Activated CD4-positive, alpha-beta T cell treated with anti-CD3 and anti-CD28 coated beads for 36 hours (primary cell): ENCODE data around the gene NHS. TPM values are rescaled to one million over a fixed set of nuclear protein-coding genes. Genes with fewer than 3 reads are reported as not detected.

ENCODE experiments used
- ATAC-seq: fragments of 200-7000 bp; cut with Tn5 transposase; one replicate; pipeline ENCODE4 v1.10.0; 2021; ENCODE audit warnings: mild to moderate bottlenecking, moderate library complexity
- CTCF ChIA-PET: fragments of 350-600 bp; sonication (Branson Sonifier 250); formaldehyde crosslinking; loops from one replicate; lab custom pipeline; 2021; ENCODE audit warnings: antibody characterized with exemption; lab: Charles Lee
- POLR2A ChIA-PET: fragments of 350-600 bp; sonication (Branson Sonifier 250); formaldehyde crosslinking; loops from one replicate; lab custom pipeline; 2021; ENCODE audit warnings: antibody characterized with exemption, inconsistent platforms; lab: Charles Lee
- DNase-seq: peaks from one replicate; pipeline ENCODE4 v3.0.0-alpha.2; 2020
- H3K27ac Mint-ChIP-seq: one replicate; pipeline ENCODE4 v1.8.0; 2021; ENCODE audit warnings: mixed read lengths
- H3K27me3 Mint-ChIP-seq: one replicate; pipeline ENCODE4 v1.8.0; 2021; ENCODE audit warnings: mixed read lengths
- H3K36me3 Mint-ChIP-seq: one replicate; pipeline ENCODE4 v1.8.0; 2021; ENCODE audit warnings: low read depth, mixed read lengths
- H3K4me1 Mint-ChIP-seq: one replicate; pipeline ENCODE4 v1.8.0; 2021; ENCODE audit warnings: mixed read lengths
- H3K4me3 Mint-ChIP-seq: one replicate; pipeline ENCODE4 v1.8.0; 2021; ENCODE audit warnings: mild to moderate bottlenecking, moderate library complexity, mixed read lengths
- H3K9me3 Mint-ChIP-seq: one replicate; pipeline ENCODE4 v1.8.0; 2021; ENCODE audit warnings: low read depth, mixed read lengths
- intact Hi-C, 2 experiments: fragments of 100-400 bp; cut with DNase I in 1 of 2; cut with micrococcal nuclease in 1 of 2; formaldehyde crosslinking; loops; one replicate each; pipeline versions ENCODE4 v1.14.2 to v1.15.1; 2022 to 2024; cut with DNase I, micrococcal nuclease
- total RNA-seq, 2 experiments: library from RNA; stranded (reverse); gene quantifications; one replicate each; pipeline ENCODE4 v1.2.3, GENCODE V29; 2021

The NHS gene
- 10 to 100 TPM in 1 of 2 experiments, 1 to 10 TPM in 1; 6.7 to 10.2 TPM for total RNA-seq

GRCh38 chrX:17374619-17375366 is at the start of gene NHS:
Gene NHS (plus strand): TSS chrX:17375200. CDS start chrX:17375758, 558 bp downstream.
- Mint-ChIP-seq H3K9me3 (no peaks in the 10 kb centered on the region), H3K27ac (no peak within 1 kb of the TSS), H3K27me3 (peaks cover 29% of the 10 kb centered on the region), H3K4me3 (peak within 1 kb of the TSS; percentile 43), H3K36me3 (no peaks in the 10 kb centered on the region), H3K4me1 (peaks cover 13% of the 10 kb centered on the region)
- intact Hi-C loops, result loop anchor here (5.0 to 10.0 kb wide), 6 partner anchors 38 to 310 kb away; no protein-coding TSS in a partner anchor
- DNase-seq (peak; percentile 43), ATAC-seq (no peak)
- CTCF ChIA-PET, result no interaction called here
- POLR2A ChIA-PET, result no interaction called here

- ATAC-seq (no peak), DNase-seq (no peak)
- no peak overlapping the region for H3K4me3 Mint-ChIP-seq
- intact Hi-C loops, result no loop called here
- POLR2A ChIA-PET, result no interaction called here
- no peaks in the 10 kb centered on the region for H3K4me1 Mint-ChIP-seq
- CTCF ChIA-PET, result no interaction called here
- no peak overlapping the region for H3K27ac Mint-ChIP-seq
- H3K27me3 Mint-ChIP-seq, result no peaks in the 10 kb centered on the region
- H3K36me3 Mint-ChIP-seq, result no peaks in the 10 kb centered on the region
- H3K9me3 Mint-ChIP-seq, result no peaks in the 10 kb centered on the region
Measured at GRCh38 chrX:17328837-17329236, 46.2 kb upstream of the NHS start.

- H3K9me3 Mint-ChIP-seq, result no peaks in the 10 kb centered on the region
- no peak overlapping the region for H3K4me3 Mint-ChIP-seq
- H3K27ac Mint-ChIP-seq, result no peak overlapping the region
- no peaks in the 10 kb centered on the region for H3K4me1 Mint-ChIP-seq
- intact Hi-C loops, result no loop called here
- H3K27me3 Mint-ChIP-seq, result peaks cover 4% of the 10 kb centered on the region
- H3K36me3 Mint-ChIP-seq, result no peaks in the 10 kb centered on the region
- no peak for ATAC-seq
- POLR2A ChIA-PET, result no interaction called here
- CTCF ChIA-PET, result no interaction called here
- no peak for DNase-seq
Measured at GRCh38 chrX:17336377-17336776, 38.6 kb upstream of the NHS start.

GRCh38 chrX:17355976-17356375 is 19.0 kb upstream of the NHS start:
- Mint-ChIP-seq H3K27me3 (peaks cover 7% of the 10 kb centered on the region), H3K36me3 (no peaks in the 10 kb centered on the region), H3K27ac (no peak overlapping the region), H3K4me1 (peaks cover 5% of the 10 kb centered on the region), H3K9me3 (no peaks in the 10 kb centered on the region), H3K4me3 (no peak overlapping the region)
- DNase-seq, result no peak
- ChIA-PET CTCF (no interaction called here), POLR2A (no interaction called here)
- no peak for ATAC-seq
- intact Hi-C loops, result no loop called here

- Mint-ChIP-seq H3K36me3 (no peaks in the 10 kb centered on the region), H3K27me3 (peaks cover 7% of the 10 kb centered on the region), H3K4me1 (peaks cover 5% of the 10 kb centered on the region), H3K9me3 (no peaks in the 10 kb centered on the region), H3K4me3 (no peak overlapping the region), H3K27ac (no peak overlapping the region)
- DNase-seq, result no peak
- CTCF ChIA-PET, result interaction anchor here (0.7 kb wide), 1 partner anchor 292 kb away, joined by 3 read pairs; no protein-coding TSS in a partner anchor
- intact Hi-C loops, result no loop called here
- no peak for ATAC-seq
- POLR2A ChIA-PET, result no interaction called here
Measured at GRCh38 chrX:17359500-17359899, 15.5 kb upstream of the NHS start.

GRCh38 chrX:17361620-17362019 is 13.4 kb upstream of the NHS start:
- Mint-ChIP-seq H3K27ac (no peak overlapping the region), H3K4me1 (peaks cover 5% of the 10 kb centered on the region), H3K9me3 (no peaks in the 10 kb centered on the region), H3K36me3 (no peaks in the 10 kb centered on the region), H3K27me3 (peaks cover 9% of the 10 kb centered on the region), H3K4me3 (no peak overlapping the region)
- ChIA-PET POLR2A (no interaction called here), CTCF (no interaction called here)
- peak; percentile 24 for DNase-seq
- intact Hi-C loops, result no loop called here
- ATAC-seq, result no peak

- H3K27me3 Mint-ChIP-seq, result peaks cover 8% of the 10 kb centered on the region
- ATAC-seq (no peak), DNase-seq (no peak)
- ChIA-PET POLR2A (no interaction called here), CTCF (no interaction called here)
- H3K4me3 Mint-ChIP-seq, result no peak overlapping the region
- H3K9me3 Mint-ChIP-seq, result no peaks in the 10 kb centered on the region
- no peaks in the 10 kb centered on the region for H3K4me1 Mint-ChIP-seq
- no peaks in the 10 kb centered on the region for H3K36me3 Mint-ChIP-seq
- H3K27ac Mint-ChIP-seq, result no peak overlapping the region
- intact Hi-C loops, result no loop called here
Measured at GRCh38 chrX:17368002-17368401, 7.0 kb upstream of the NHS start.

GRCh38 chrX:17369309-17369708 is 5.7 kb upstream of the NHS start:
- DNase-seq, result no peak
- Mint-ChIP-seq H3K4me1 (no peaks in the 10 kb centered on the region), H3K27me3 (peaks cover 15% of the 10 kb centered on the region), H3K27ac (no peak overlapping the region), H3K9me3 (no peaks in the 10 kb centered on the region), H3K36me3 (no peaks in the 10 kb centered on the region), H3K4me3 (no peak overlapping the region)
- ChIA-PET CTCF (no interaction called here), POLR2A (interaction anchor here (0.7 kb wide), 1 partner anchor 1631 kb away, joined by 3 read pairs; the partner anchor contains the start of gene CA5B)
- intact Hi-C loops, result no loop called here
- no peak for ATAC-seq

- Mint-ChIP-seq H3K27ac (no peak overlapping the region), H3K4me3 (no peak overlapping the region), H3K27me3 (peaks cover 18% of the 10 kb centered on the region), H3K9me3 (no peaks in the 10 kb centered on the region), H3K36me3 (no peaks in the 10 kb centered on the region), H3K4me1 (no peaks in the 10 kb centered on the region)
- intact Hi-C loops, result loop anchor here in 1 of 2 experiments (10.0 kb wide), 3 partner anchors 125 to 315 kb away; no protein-coding TSS in a partner anchor
- ChIA-PET POLR2A (no interaction called here), CTCF (interaction anchor here (0.6 kb wide), 1 partner anchor 218 kb away, joined by 3 read pairs; no protein-coding TSS in a partner anchor)
- DNase-seq (no peak), ATAC-seq (no peak)
Measured at GRCh38 chrX:17370191-17370590, 4.8 kb upstream of the NHS start.

GRCh38 chrX:17372052-17372451 is 2.9 kb upstream of the NHS start:
- CTCF ChIA-PET, result interaction anchor here (0.7 kb wide), 1 partner anchor 130 kb away, joined by 3 read pairs; no protein-coding TSS in a partner anchor
- H3K36me3 Mint-ChIP-seq, result no peaks in the 10 kb centered on the region
- H3K27me3 Mint-ChIP-seq, result peaks cover 18% of the 10 kb centered on the region
- no peaks in the 10 kb centered on the region for H3K9me3 Mint-ChIP-seq
- POLR2A ChIA-PET, result no interaction called here
- H3K4me1 Mint-ChIP-seq, result peaks cover 1% of the 10 kb centered on the region
- DNase-seq, result no peak
- H3K27ac Mint-ChIP-seq, result no peak overlapping the region
- ATAC-seq, result no peak
- intact Hi-C loops, result loop anchor here in 1 of 2 experiments (10.0 kb wide), 3 partner anchors 127 to 313 kb away; no protein-coding TSS in a partner anchor
- no peak overlapping the region for H3K4me3 Mint-ChIP-seq

- H3K4me1 Mint-ChIP-seq, result peaks cover 12% of the 10 kb centered on the region
- no peak for ATAC-seq
- no peak for DNase-seq
- H3K4me3 Mint-ChIP-seq, result no peak overlapping the region
- intact Hi-C loops, result loop anchor here in 1 of 2 experiments (10.0 kb wide), 3 partner anchors 129 to 311 kb away; no protein-coding TSS in a partner anchor
- peaks cover 24% of the 10 kb centered on the region for H3K27me3 Mint-ChIP-seq
- H3K27ac Mint-ChIP-seq, result no peak overlapping the region
- H3K36me3 Mint-ChIP-seq, result no peaks in the 10 kb centered on the region
- ChIA-PET POLR2A (no interaction called here), CTCF (no interaction called here)
- no peaks in the 10 kb centered on the region for H3K9me3 Mint-ChIP-seq
Measured at GRCh38 chrX:17373337-17373736, 1.7 kb upstream of the NHS start.

GRCh38 chrX:17375367-17375636 is 302 bp downstream of the NHS start:
- Mint-ChIP-seq H3K4me3 (peak overlapping the region; percentile 30), H3K36me3 (no peaks in the 10 kb centered on the region), H3K9me3 (no peaks in the 10 kb centered on the region), H3K27me3 (peaks cover 30% of the 10 kb centered on the region), H3K27ac (no peak overlapping the region), H3K4me1 (peaks cover 13% of the 10 kb centered on the region)
- ChIA-PET POLR2A (no interaction called here), CTCF (no interaction called here)
- intact Hi-C loops, result loop anchor here (5.0 to 10.0 kb wide), 6 partner anchors 37 to 309 kb away; no protein-coding TSS in a partner anchor
- ATAC-seq, result no peak
- peak; percentile 4 for DNase-seq
